Thyroid gland (tissue), 4 donors: Measurements from ENCODE around the gene PRDX6.

Experiments used
- POLR2A ChIP-seq, 2 donors: fragments of 450-650 bp; IDR thresholded peaks; one replicate each; pipeline ENCODE4 v1.6.1; 2017; ENCODE audit warnings: antibody characterized with exemption in 2 of 2, mild to moderate bottlenecking in 2 of 2, moderate library complexity in 1 of 2
- TF ChIP-seq, protein P1 (sequence below), 6 experiments: fragments of 200-600 bp in 3 of 6; fragments of 450-650 bp in 3 of 6; sonication (generic) in 3 of 6; IDR thresholded peaks; one replicate each; pipeline ENCODE4 v1.5.1; 2016 to 2019; ENCODE audit warnings: antibody characterized with exemption in 6 of 6, mild to moderate bottlenecking in 2 of 6, inconsistent platforms in 1 of 6, moderate library complexity in 1 of 6

DNA sequence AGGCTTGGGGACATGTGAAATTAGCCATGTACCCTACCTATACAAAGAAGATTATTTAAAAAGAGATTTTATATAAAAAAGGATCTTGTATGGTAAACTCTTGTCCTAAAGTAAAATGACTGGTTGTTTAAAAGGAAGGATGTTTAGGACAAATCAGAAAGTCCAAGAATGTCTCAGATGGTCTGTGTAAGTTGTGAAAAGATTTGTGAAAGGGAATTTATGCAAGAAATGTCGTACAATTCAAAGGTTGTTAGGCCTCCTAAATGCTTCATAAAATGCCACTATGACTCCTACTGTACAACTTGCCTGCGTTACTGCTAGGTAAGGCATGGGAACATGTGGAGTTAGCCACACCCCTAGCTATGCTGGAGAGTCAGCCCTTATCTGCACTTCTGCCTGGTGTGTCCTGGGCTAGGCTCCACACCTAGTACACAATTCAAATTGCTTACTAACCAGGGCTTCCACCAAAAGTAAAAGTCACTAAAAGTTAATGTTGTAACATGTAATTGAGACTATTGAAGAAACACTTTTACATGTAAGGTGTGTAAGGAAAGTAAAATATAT, 19.7 kb downstream of the PRDX6 start:
- TF ChIP-seq, protein P1, sequence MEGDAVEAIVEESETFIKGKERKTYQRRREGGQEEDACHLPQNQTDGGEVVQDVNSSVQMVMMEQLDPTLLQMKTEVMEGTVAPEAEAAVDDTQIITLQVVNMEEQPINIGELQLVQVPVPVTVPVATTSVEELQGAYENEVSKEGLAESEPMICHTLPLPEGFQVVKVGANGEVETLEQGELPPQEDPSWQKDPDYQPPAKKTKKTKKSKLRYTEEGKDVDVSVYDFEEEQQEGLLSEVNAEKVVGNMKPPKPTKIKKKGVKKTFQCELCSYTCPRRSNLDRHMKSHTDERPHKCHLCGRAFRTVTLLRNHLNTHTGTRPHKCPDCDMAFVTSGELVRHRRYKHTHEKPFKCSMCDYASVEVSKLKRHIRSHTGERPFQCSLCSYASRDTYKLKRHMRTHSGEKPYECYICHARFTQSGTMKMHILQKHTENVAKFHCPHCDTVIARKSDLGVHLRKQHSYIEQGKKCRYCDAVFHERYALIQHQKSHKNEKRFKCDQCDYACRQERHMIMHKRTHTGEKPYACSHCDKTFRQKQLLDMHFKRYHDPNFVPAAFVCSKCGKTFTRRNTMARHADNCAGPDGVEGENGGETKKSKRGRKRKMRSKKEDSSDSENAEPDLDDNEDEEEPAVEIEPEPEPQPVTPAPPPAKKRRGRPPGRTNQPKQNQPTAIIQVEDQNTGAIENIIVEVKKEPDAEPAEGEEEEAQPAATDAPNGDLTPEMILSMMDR (IDR thresholded peaks at IDR 0.05) = no peak
- no peak for TF ChIP-seq POLR2A (IDR thresholded peaks at IDR 0.05)
